ENCODE results near the gene ESPN.
"Not testable (repeated sequence)": the region's sequence is repeated elsewhere in the genome, so short reads cannot be mapped to it uniquely, and the experiment has no call there.

ESPN gene

DNA sequence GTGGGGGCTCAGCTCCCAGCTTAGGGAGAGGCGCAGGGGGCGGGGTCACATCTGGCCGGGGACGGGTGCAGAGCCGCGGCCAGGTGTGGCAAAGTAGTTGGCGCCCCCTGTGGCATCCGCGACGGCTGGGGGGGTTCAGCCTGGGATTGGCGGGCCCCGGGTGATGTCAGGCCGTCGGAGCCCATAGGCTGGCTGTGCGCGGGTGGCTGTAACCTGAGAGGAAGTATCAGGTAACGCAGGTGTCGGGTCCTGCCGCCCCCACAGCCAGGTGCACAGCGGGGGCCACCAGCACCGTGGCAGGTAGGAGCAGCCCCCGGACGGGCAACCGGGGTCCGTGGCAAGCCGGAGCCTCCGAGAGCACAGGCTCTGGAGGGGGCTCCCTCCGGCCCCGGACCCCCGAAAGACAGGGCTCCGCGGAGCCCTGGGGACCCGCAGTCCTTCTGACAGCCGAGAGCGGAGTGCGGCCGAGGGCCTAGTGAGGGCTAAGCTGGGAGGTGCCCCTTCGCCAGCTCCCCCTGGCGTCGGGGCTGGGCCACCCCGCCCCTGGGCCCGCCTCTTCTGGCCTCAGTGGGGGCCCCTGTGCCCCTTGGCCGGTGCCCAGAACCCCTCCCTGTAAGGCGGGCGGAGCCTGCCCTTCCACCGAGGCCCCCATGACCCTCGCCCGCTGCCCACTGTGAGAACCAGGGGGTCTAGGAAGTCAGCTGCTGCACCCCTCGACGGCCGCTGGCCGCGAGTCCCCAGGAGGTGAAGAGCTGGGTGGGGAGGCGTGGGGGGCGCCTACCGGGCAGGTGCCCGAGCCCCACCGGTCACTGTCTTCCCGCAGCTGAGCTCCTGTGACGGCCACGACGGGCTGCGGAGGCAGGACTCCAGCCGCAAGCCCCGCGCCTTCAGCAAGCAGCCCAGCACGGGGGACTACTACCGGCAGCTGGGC is 23.5 kb downstream of the ESPN start:
- no peak for DNase-seq (ENCODE audit: low read depth in 2 of 2)

DNA sequence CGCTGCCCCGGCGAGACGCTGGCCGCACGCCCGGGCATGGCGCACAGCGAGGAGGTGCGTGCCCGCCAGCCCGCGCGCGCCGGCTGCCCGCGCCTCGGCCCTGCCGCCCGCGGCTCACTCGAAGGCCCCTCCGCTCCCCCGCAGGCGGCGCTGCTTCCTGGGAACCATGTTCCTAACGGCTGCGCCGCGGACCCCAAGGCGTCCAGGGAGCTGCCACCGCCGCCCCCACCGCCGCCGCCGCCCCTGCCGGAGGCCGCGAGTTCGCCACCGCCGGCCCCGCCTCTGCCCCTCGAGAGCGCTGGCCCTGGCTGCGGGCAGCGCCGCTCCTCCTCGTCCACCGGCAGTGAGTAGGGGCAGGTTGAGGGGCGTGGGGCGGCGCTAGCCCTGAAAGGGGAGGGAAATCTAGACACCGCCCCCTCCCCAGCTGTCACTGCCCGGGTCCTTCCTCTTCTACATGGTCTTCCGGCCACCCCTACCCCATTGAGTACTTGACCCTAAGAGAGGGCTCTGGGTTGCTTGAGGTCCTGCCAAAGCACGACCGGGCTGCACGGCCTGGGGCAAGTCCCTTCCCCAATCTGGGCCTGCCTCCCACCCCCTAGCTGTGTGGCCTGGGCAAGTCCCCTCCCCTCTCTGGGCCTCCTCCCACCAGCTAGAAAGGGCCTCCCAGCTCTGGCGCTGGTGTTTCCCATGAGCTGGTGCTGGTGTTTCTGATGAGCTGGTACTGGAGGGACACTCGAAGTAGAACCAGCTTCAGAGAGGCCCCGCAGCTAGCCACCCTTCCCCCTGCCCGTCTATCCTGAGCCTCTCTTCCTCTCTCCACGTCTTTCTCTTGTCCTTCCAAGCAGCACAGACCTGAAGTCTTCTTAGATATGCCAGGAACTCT is 24.4 kb downstream of the ESPN start:
- DNase-seq (ENCODE audit: low read depth in 2 of 2): no peak

DNA sequence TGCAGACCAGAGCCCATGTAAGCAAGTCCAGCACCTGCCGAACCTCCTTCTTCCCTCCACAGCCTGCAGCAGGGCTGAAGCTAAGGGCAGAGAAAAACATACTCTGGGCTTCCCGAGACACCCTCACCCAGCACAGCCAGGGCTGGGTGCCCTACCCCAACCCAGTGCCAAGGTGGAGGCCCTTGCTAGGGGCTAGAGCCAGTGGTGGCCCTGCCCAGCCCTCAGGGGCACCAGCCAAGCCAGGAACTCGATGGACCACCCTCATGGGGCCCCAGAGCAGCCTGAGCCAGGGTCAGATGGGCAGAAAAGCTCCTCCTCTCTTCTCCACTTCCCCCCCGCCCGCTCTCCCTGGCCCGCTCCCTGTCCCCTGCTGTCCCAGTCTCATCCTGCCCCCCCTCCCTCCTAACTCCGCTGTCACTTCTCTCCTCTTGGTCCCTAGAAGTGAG is 25.5 kb downstream of the ESPN start:
- DNase-seq (ENCODE audit: low read depth in 2 of 2): no peak

DNA sequence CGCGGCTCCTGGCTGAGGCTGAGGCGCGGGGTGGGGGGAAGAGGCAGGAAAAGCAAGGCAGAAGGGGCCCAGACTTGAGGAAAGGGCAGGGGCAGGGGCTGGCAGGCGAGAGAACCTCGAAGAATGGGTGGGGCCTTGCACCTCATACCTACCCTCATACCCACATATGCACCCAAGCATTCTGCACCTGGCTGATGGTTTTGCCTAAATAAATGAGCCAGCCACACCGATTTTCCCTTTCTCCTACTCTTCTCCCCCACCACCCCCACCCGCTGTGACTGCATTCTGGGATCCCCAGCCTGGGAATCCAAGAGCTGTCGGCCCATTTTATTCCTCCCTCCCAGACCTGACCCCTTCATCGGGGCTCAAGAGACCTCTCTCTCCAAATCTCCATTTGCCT is 25.9 kb downstream of the ESPN start:
- not testable (repeated sequence) for DNase-seq (ENCODE audit: low read depth in 2 of 2)

DNA sequence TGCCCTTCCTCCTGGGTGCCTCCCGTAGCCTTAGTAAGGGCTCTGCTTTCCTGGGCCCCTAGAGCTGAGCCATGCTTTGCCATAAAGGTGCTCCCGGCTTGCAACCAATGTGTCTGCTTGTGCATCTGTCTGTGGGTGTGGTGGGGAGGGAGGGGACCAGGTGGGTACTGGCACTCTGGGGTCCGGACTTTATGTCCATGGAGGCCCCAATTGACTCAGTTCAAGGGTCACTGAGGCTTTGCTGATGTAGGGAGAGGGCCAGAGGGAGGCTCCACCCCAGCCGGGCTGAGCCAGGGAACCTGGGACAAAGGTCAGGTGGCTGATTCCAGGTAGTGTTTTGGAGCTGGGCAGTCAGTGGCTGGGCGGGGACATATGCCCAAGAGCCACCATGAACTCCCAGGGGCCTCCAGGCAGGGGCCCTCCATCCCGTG is 26.4 kb downstream of the ESPN start:
- no peak for DNase-seq (ENCODE audit: low read depth in 2 of 2)

DNA sequence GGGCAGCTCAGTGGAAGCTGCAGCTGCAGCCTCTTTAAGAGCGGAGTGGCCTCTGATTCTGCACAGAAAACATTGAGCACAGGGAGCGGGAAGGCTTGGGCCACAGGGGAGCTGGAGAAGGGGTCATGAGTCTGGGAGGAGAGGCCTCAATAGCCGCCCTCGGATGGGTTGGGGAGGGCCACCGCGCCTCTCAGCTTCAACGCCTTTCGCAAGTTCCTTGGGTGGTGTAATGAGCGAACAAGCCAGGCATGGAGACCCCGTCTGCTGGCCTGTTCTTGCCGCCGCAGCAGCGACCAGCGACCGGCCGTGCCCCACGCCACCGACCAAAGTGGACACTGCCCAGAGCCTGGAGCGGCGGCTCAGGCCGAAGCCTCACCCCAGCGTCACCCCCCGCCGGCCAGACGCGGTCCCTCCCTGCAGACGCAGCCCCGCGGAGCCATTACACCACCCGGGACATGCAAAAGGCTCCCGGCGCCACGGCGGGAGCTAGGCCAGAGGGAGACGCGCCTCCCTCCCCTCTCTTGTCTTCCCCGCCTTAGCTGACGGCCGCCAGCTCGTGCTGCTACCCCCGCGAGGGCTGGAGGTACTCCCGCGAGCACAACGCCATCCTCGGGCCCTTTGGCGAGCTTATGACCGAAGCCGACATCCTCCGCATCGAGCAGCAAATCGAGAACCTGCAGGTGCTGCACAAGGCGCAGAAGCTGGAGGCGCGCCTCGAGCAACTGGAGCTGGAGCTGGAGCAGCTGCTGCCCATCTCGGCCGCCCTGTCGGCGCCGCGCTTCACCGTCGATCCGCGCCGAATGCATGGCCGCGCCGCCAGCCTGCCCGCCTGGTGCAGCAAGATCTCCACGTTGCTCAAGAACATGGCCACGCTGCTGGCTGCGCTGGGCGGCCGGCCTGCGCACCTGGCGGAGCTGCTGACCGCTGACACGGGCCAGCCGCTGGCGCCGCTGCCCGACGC is 29.6 kb downstream of the ESPN start:
- DNase-seq (ENCODE audit: low read depth in 2 of 2): not testable (repeated sequence)

DNA sequence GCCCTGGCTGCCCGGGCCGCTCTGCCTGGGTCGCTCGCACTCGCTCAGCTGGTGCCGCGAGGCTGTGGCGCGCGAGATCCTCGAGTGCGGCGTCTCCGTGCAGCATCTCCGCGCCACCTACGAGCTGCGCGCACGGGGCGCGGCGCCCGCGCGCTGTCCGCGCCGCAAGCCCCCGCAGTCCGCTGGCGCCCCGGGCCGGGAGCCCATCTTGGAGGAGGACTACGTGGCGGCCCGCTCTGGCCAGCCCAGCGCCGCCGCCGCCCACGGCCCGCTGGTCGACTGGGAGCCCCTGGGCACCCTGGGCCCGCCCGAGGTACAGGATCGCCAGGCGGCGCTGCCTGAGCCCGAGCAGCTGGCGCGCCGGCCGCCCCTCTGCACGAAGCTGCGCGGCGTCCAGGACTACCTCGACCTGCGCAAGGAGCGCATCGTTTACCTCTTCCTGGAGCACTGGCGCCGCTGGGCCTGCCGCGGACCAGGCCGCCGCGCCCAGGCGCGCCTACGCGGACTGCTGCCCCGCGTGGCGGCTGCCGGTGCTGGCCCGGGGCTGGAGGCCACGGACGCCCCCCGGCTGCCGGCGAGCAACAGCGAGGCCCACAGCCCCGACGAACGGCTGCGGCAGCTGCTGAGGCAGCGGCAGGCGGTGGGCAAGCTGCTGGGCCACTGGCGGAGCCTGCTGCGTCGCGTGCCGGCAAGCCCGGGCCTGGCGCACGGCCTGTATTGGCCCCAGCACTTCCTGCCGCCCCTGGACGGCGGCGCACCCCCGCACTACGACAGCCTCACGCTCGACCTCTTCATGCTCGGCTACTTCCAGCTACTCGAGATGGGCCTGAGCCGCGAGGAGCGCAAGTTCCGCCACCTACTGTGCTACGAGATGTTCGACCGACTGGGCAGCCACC is 30.5 kb downstream of the ESPN start:
- DNase-seq (ENCODE audit: low read depth in 2 of 2): no peak

DNA sequence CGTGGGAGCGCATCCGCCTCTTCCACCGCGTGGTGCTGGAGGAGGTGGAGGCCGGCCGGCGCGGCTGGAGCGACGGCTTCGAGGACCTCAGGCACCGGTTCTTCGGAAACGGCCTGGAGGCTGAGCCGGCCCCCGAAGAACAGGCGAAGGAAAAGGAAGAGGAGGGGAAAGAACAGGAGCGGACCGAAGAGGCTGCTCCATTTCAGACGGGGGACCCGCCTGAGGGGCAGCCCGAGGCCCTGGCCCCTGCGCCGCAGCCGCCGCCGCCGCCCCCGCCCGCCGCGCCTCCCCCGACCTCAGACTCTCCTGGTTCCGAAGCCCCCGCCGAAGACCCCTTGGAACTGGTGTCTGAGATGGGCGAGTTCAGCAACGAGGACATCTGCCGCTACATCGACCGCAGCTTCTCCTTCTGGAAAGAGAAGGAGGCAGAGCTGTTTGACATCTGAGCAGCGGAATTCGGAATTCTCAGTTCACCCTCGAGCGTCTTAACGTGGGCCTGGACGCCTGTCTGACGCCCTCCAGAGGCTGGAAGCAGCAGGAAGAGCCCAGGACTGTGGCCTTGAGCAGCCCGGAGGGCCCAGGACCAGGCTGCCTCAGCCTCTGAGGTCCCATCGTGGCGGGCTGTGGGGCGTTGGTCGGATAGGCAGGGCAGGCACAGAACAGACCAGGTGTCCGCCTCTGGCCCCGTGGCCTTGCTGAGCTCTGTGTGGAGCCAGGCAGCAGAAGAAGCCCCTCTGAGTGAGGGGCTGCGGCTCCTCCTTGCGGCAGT is 31.4 kb downstream of the ESPN start:
- not testable (repeated sequence) for DNase-seq (ENCODE audit: low read depth in 2 of 2)

DNA sequence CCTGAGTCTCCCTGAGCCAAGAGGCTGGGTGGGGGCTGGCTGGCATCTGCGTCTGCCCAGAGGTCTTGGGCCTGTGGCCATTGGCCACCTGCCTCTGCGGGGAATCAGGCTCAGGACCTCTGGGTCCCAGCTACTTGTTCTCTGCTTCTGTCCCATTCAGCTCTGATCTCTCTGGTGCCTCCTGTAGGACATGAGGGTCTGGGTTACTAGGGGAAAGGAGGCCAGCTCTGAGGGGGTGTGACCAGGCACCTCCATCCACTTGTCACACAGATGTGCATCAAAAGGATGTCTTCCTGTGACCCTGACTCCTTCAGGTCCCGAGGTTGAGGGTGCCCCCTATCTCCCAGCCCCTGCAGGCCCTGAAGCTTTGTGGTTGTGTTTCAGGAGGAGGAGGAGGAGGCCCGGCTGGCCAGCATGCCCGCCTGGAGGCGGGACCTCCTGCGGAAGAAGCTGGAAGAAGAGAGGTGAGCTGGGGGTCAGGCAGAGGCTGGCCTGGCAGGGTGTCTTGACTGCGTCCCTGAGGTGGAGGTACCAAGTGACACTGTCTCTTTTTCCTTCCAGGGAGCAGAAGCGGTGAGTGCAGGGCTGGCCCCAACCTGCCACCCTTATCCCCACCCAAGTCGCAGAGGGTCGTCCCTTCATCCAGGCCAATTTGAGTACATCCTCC is 32.4 kb downstream of the ESPN start:
- DNase-seq (ENCODE audit: low read depth in 2 of 2): no peak

DNA sequence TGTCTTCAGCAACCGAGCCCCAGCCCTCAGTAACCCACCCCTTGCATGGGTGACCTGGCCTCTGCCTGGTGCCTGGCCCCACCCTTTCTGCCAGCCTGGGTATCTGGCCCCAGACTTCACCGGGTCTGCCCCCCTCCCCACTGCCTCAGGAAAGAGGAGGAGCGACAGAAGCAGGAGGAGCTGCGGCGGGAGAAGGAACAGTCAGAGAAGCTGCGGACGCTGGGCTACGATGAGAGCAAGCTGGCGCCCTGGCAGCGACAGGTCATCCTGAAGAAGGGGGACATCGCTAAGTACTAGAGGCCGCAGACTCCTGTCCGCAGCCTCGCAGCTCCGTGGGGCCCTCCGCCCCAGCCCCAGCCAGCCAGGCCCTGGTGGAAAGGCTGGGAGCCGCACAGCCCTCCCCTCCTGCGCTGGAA is 35.3 kb downstream of the ESPN start:
- DNase-seq (ENCODE audit: low read depth in 2 of 2): no peak

DNA sequence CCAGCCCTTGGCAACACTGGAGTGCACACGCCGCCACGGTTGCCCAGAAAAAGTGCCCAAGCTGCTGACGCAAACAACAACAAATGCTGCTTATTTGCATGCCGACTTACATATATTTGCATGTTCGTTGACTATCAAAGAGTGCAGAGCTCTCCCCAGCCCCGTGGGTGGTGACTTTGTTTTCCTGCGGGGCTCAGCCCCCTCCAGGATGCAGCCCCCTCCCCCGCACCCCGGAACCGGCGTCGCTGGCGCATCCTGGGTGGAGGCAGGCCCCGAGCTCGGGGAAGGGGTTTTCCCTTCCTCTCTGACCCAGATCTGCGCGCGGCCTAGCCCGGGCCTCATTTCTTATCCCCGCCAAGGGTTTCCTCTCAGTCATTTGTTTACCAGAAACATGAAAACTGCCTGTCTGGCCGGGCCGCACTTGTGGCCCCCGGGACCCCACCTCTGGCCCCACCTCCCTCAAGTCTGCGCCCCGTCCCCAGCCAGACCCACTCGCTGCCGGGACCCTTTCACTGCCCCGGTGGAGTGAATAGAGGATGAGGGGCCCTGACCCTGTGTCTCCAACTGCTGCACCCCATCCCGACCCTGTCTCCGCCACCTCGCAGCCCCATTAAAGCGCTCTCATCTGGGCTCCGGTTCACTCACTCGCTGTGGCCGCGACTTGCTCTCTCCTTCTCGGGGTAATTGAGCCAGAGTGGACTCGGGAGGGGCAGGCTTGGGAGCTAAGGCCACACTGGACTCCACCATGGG is 35.9 kb downstream of the ESPN start:
- DNase-seq (ENCODE audit: low read depth in 2 of 2): peak; percentile 65 to 67

DNA sequence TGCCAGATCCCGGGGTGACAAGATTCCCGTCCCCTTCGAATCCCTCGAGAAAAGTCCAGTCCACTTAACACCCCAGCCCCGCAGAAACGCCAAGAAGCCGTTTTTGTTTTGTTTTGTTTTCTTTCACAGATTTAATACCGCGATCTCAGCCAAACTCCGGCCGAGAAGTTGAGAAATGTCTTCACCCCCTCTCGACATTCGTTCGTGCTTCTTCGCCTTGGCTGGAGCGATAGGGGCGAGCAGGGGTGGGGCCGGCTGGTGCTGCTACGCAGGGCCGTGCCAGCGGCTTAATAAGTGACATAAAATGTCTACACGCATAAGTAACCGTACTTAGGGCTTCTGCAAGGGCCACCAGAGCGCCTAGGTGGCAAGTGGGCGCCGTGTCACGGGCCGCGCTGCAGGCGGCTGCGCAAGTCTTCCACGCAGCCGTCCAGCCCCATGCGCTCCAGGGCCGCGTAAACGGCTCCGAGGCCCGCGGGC is 36.5 kb downstream of the ESPN start:
- DNase-seq (ENCODE audit: low read depth in 2 of 2): no peak

DNA sequence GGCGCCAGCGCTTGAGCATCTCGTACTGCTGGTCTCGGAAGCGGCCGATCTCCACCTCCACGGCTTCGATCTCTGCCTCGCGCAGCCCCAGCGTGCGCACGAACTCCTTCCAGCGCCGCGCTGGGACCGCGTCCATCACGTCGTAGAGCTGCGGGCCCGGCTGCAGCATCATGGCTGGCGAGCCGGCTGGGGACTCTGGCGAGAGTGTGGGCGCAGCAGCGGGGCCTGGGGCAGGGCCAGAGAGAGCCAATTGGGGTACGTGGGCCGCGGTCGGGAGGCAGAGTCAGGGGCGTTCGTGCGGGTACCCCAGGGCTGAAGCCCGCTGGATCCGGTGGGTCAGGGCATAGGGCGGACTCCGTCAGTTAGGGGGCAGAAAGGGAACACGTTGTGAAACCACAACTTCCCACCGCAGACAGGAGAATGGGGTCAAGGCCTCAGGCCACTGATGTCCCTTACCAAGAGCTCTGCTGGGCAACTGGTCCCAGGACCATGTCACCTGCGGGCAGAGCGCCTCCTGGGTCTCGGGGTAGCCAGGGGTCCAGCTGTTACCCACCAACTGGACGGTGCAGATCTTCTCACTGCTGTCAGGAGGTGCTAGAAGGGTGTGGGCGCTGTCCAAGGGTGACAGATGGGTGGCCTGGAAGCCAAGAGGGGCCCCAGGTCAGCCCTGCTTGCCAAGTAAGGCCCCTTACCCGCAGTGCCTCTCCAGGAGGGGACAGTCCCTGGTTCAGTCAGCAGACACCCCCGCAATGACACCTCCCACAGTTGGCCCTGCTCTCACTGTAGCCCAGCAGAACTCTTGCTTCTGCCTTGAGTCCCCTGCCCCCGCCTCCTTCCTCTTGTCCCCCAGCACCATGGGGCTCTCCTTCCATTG is 37.2 kb downstream of the ESPN start:
- DNase-seq (ENCODE audit: low read depth in 2 of 2): no peak

DNA sequence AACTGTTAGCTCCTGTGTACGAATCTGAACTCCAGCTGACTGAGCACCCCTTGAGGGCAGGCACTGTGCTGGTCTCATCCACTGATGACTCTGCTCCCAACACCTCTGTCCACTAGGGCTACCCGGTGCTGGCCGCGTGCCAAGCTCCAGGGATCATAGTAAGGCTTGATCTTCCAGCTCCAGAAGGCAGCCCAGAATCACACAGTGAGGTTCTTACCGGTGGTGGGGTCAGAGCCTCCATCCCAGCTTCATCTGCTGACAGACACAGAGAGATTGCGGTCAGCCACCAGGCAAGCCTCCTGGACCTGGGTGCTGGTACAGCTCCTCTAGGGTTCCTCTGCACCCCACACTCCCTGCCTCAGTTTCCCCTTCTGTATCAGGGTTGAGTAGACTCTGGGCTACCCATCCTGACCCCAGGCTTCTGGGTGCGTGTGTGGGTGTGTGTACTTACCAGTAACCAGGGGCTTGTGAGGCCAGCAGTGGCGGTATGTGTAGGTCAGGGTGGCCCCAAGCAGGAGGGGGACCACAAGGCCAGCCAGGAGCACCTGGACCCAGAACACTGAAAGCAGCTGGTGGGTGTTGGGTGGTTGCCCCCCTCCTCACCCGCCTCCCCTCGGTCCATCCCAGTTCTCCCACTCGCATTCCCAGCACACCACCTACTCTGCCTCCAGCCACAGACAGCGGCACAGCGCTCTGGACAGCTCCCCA is 38.0 kb downstream of the ESPN start:
- DNase-seq (ENCODE audit: low read depth in 2 of 2): no peak

DNA sequence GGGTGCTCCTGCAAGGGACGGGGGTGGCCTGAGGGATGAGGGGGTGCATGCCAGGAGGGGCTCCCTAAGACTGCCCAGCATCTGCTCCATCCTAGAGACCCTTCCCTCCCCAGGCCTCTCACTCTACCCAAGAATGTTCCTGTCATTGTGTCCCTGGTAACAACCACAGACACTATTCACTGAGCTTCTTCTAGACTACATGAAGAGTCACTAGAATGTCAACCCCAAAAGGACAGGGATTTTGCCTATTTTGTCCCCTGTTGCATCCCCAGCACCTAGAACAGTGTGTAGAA is 38.5 kb downstream of the ESPN start:
- DNase-seq (ENCODE audit: low read depth in 2 of 2): no peak

DNA sequence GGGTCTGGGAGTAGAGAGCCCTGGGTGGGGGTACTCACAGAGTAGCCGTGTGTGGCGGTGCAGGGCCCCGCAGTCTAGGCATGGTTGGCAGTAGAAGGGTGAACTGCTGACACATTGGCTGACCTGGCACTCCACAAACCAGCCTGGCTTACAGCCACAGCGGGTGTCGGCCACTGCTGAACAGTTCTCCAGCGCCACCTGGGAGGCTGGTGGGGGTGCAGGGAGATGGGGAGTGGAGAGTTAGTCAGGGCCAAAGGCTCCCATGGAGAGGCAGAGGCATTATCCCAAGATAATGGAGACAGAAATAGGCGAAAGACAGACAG is 39.9 kb downstream of the ESPN start:
- DNase-seq (ENCODE audit: low read depth in 2 of 2): no peak

DNA sequence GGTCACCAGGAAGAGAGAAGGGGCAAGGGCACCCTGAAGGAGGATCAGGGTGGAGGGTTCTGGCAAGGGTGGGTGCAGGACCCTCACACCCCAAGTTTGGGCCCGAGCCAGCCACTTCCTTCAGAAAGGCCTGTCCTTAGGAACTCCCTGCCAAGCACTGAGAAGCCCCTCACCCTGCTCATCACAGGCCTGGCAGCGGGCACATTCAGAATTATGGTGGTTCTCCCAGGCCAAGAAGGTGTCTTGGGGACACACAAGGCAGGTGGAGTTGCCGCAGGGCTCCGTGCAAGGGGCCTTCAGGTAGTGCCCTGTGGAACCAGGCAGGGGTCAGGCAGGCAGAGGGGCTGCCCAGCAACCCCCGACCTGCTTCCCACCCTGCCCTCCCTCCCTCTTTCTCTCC is 40.3 kb downstream of the ESPN start:
- no peak for DNase-seq (ENCODE audit: low read depth in 2 of 2)

Measured in stimulated activated CD8-positive, alpha-beta memory T cell treated with anti-CD3 and anti-CD28 coated beads, Interleukin-2, amount 100 ng/mL, for 48 hours (primary cell).